ENCODE results near the gene MTFR2. TPM values are rescaled to one million over a fixed set of nuclear protein-coding genes. Genes with fewer than 3 reads are reported as not detected.

The MTFR2 gene
- total and polyA plus RNA-seq, 2 of the 13 experiments (the other 11 are each of a cell fraction or from before 2014, with no cell fraction given) = 6.7 to 10.7 TPM

DNA sequence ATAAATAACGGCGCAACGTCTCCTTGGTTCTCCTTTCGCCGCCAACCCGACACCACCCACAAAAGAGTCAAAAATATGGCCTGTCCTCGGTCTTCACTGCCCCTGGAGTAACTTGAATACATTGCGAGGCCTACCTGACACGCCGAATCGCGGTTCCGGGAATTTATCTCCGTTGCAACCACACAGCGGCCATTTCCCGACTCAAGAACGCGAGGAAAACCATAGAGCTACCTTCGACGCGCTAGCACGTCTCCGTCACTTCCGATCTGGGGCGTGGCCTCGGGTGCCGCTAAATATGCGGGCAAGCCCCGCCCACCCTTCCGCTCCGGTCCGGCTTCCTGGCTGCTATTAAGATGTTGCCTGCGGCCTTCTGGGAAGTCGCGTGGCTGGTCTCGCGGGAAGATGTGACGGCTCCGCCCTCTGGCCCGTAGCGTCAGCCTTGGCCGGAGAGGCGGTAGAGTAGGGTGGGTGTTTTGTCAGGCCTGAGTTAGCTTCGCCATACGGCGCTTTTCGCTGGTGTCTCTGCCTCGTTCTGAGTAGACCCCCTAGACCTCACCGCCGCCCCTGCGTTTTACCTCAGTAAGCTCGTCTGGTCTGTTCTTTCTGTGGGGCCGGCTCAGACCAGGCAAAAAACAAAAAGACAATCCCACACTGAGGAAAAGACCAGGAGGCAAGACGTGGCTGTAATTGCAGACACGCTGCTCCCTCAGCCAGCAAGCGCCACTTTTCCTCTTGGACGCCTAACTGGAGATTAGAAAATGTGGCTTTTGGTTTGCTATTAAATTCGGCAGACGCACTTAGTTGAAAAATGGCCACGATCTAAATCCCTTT, 39.7 kb upstream of the MTFR2 start, which contains the start of gene BCLAF1 (continued):
- TF ChIP-seq, protein P1, sequence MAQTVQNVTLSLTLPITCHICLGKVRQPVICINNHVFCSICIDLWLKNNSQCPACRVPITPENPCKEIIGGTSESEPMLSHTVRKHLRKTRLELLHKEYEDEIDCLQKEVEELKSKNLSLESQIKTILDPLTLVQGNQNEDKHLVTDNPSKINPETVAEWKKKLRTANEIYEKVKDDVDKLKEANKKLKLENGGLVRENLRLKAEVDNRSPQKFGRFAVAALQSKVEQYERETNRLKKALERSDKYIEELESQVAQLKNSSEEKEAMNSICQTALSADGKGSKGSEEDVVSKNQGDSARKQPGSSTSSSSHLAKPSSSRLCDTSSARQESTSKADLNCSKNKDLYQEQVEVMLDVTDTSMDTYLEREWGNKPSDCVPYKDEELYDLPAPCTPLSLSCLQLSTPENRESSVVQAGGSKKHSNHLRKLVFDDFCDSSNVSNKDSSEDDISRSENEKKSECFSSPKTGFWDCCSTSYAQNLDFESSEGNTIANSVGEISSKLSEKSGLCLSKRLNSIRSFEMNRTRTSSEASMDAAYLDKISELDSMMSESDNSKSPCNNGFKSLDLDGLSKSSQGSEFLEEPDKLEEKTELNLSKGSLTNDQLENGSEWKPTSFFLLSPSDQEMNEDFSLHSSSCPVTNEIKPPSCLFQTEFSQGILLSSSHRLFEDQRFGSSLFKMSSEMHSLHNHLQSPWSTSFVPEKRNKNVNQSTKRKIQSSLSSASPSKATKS (CRISPR knock-in tag; IDR thresholded peaks at IDR 0.05) = peak; percentile 94; the same call in 1 of the 2 replicates
- TF ChIP-seq ZBTB42 (CRISPR knock-in tag; IDR thresholded peaks at IDR 0.05) = 0 out of 2 replicates have a peak, but pooled peaks have one; percentile 40
- TF ChIP-seq ZNF629 (CRISPR knock-in tag; conservative IDR thresholded peaks at IDR 0.05) = peak; percentile 2; the same call in 1 of the 2 replicates
- TF ChIP-seq NFIC (IDR thresholded peaks at IDR 0.05; ENCODE audit: low read length) = peak; percentile 49; the same call in 1 of the 2 replicates
- peak; percentile 79 for TF ChIP-seq GTF2F1 (IDR thresholded peaks at IDR 0.05; ENCODE audit: low read length)
- TF ChIP-seq, protein P2, sequence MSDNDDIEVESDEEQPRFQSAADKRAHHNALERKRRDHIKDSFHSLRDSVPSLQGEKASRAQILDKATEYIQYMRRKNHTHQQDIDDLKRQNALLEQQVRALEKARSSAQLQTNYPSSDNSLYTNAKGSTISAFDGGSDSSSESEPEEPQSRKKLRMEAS (IDR thresholded peaks at IDR 0.05) = peak; percentile 66; the same call in 1 of the 2 replicates
- peak; percentile 94; the same call in 1 of the 2 replicates for TF ChIP-seq ZNF703 (CRISPR knock-in tag; IDR thresholded peaks at IDR 0.05; ENCODE audit: borderline replicate concordance)
- TF ChIP-seq, protein P3, sequence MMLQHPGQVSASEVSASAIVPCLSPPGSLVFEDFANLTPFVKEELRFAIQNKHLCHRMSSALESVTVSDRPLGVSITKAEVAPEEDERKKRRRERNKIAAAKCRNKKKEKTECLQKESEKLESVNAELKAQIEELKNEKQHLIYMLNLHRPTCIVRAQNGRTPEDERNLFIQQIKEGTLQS (CRISPR knock-in tag; IDR thresholded peaks at IDR 0.05) = no peak; the same call in 1 of the 2 replicates
- TF ChIP-seq, protein P4, sequence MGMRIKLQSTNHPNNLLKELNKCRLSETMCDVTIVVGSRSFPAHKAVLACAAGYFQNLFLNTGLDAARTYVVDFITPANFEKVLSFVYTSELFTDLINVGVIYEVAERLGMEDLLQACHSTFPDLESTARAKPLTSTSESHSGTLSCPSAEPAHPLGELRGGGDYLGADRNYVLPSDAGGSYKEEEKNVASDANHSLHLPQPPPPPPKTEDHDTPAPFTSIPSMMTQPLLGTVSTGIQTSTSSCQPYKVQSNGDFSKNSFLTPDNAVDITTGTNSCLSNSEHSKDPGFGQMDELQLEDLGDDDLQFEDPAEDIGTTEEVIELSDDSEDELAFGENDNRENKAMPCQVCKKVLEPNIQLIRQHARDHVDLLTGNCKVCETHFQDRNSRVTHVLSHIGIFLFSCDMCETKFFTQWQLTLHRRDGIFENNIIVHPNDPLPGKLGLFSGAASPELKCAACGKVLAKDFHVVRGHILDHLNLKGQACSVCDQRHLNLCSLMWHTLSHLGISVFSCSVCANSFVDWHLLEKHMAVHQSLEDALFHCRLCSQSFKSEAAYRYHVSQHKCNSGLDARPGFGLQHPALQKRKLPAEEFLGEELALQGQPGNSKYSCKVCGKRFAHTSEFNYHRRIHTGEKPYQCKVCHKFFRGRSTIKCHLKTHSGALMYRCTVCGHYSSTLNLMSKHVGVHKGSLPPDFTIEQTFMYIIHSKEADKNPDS (CRISPR knock-in tag; IDR thresholded peaks at IDR 0.05) = peak; percentile 16; the same call in 1 of the 2 replicates
- TF ChIP-seq ZNF441 (CRISPR knock-in tag; IDR thresholded peaks at IDR 0.05; ENCODE audit: borderline replicate concordance) = no peak; the same call in 1 of the 2 replicates
- TF ChIP-seq, protein P5, sequence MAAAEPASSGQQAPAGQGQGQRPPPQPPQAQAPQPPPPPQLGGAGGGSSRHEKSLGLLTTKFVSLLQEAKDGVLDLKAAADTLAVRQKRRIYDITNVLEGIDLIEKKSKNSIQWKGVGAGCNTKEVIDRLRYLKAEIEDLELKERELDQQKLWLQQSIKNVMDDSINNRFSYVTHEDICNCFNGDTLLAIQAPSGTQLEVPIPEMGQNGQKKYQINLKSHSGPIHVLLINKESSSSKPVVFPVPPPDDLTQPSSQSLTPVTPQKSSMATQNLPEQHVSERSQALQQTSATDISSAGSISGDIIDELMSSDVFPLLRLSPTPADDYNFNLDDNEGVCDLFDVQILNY (CRISPR knock-in tag; conservative IDR thresholded peaks at IDR 0.05) = peak; percentile 33; the same call in 1 of the 2 replicates
- TF ChIP-seq ZNF432 (CRISPR knock-in tag; IDR thresholded peaks at IDR 0.05; ENCODE audit: borderline replicate concordance) = no peak
- peak; percentile 84 for TF ChIP-seq ZNF33B (CRISPR knock-in tag; IDR thresholded peaks at IDR 0.05)
- TF ChIP-seq, protein P6, sequence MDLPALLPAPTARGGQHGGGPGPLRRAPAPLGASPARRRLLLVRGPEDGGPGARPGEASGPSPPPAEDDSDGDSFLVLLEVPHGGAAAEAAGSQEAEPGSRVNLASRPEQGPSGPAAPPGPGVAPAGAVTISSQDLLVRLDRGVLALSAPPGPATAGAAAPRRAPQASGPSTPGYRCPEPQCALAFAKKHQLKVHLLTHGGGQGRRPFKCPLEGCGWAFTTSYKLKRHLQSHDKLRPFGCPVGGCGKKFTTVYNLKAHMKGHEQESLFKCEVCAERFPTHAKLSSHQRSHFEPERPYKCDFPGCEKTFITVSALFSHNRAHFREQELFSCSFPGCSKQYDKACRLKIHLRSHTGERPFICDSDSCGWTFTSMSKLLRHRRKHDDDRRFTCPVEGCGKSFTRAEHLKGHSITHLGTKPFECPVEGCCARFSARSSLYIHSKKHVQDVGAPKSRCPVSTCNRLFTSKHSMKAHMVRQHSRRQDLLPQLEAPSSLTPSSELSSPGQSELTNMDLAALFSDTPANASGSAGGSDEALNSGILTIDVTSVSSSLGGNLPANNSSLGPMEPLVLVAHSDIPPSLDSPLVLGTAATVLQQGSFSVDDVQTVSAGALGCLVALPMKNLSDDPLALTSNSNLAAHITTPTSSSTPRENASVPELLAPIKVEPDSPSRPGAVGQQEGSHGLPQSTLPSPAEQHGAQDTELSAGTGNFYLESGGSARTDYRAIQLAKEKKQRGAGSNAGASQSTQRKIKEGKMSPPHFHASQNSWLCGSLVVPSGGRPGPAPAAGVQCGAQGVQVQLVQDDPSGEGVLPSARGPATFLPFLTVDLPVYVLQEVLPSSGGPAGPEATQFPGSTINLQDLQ (CRISPR knock-in tag; IDR thresholded peaks at IDR 0.05) = peak; percentile 25; the same call in 1 of the 2 replicates
- TF ChIP-seq ZNF563 (CRISPR knock-in tag; IDR thresholded peaks at IDR 0.05) = peak; percentile 63
- TF ChIP-seq ATF7 (IDR thresholded peaks at IDR 0.05) = no peak
- peak; percentile 75; the same call in 1 of the 2 replicates for TF ChIP-seq ATF7 (CRISPR knock-in tag; IDR thresholded peaks at IDR 0.05)
- no peak for TF ChIP-seq SYNCRIP (IDR thresholded peaks at IDR 0.05; ENCODE audit: insufficient read depth, low read depth, low read length)
- no peak for TF ChIP-seq ZNF567 (CRISPR knock-in tag; IDR thresholded peaks at IDR 0.05; ENCODE audit: borderline replicate concordance)

All from HepG2 (cell line).